HG03045 (cell line): ENCODE measurements around the gene FOXJ1.
A peak's percentile ranks its signal among the peaks of the same experiment; 100 is the strongest.

Experiments used
- ATAC-seq: cut with Tn5 transposase; IDR thresholded peaks from one replicate; pipeline ENCODE4 v1.9.1; 2021; ENCODE audit warnings: mild to moderate bottlenecking, moderate library complexity; ENCODE audit not compliant: unreplicated experiment

Gene FOXJ1

DNA sequence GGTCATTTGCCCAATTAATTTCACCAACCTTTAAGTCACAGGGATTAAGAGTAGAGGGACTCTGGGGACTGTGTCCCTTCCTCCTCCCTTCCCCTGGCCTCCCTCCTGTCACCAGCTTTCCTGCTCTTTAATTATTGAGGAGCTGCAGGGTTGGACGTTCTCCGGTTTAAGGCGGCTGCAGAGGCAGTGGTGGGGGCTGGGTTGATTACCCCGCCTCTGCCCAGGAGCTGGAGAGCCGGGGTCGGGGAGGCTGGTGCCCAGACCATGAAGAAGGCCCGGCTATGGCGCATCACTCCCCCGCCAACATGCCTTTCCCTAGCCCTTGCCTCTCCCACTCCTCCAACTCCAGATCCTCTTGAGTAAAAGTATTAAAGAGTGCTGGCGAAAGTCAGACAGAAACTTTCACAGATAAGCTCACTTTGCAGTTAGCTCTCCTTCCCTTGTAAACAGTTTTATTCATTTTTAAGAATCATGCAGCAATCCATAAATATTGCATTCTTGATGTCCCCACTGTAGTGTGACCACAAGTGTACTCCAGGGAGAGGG lies 1.1 kb upstream of the FOXJ1 start:
- no peak for ATAC-seq

DNA sequence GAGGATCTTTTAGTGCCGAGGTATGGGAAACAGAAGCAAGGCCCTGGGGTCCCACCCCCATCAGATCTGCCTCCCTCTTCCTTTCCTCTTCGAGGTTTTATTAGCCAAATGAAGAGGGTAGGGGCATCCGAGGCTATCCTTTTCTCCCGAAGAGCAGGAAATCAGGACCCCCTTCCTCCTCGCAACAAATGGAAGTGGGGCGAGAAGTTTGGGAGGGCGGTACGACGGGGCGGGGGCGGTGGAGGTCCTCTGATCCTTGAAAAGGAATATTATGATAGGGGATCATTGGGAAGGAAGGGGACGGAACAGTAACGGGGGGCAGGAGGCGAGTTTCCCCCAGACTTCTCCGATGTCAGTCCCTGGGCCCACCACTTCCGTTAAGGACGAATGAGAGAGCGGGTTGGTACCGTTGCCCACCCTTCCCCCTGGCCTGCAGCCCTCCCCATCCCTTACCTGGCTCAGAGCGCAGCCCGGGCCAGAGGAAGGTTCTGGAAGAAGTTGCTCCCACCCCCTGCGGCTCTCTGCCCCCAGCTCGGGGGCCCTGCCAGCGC lies 309 bp downstream of the FOXJ1 start:
- ATAC-seq, result peak; percentile 2

DNA sequence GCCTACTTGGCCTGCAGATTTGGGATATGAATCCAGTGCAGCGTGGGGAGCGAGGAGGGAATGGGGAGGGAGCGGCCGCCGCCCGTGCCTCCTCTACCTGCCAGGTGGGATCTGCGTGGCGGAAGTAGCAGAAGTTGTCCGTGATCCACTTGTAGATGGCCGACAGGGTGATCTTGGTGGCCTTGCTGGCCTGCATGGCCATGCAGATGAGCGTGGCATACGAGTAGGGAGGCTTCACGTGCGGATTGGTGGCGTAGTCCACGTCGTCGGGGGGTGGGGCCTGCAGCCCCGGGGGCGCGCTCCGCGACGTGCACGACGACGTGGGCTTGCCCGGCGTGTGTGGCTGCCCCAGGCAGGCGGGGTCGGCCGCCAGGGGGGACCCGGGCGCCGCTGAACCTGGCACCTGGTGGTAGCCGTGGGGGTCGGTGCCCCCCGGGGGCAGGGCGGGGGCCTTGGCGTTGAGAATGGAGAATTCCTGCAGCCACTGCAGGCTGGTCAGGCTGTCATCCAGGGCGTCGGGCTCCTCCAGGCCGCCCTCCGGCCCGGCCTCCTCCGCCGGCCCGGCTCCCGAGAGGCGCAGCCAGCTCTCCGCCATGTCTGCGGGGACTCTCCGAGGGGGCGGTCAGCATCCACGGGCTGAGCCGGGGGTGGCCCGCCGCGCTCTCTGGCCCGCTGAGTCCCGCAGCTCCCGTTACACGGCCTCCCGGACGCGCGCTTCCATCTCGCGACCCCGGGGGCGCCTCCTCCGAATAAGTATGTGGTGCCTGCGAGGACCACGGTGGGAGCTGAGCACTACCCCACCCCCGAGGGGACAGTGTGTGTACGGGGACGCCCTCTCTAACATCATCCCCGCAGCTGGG lies 1.0 kb downstream of the FOXJ1 start:
- ATAC-seq, result no peak

DNA sequence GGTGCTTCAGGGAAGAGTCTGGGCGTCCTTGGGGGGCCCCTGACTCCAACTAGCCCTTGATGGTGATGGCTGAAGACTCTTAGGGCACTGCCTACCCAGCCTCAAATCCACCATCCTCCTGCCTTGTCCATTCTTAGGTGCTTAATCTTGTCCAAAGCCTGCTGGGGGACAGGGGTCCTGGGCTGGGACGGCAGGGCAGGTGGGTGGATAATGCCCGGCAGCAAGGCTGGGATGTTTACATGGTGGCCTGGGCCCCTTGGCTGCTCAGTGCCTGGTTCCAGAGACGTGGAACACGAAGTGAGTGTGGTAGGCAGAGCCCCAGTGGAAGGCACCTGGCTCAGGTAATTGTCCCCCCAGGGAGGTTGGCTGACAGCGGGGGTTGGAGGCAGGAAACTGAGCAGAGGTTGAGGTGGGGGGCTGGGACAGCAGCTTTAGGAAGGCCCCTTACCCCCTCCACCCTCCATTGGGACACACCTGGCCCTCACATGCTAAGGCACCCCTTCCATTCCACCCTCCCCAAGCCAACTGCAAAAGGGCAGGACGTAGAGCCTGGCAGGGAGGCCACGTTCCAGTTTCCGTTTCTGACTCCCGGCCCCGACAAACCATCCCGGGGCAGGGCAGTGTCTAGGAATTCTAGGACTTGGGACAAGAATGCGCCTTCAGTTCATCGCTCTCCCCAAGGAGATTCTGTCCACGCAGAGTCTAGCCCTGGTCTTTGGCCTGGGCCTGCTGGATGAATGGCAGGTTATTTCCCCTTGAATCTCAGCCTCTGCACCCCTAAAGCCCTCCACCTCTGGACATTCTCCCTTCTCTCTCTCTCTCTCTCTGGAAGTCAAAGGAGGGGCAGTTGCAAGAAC lies 1.9 kb downstream of the FOXJ1 start:
- no peak for ATAC-seq

DNA sequence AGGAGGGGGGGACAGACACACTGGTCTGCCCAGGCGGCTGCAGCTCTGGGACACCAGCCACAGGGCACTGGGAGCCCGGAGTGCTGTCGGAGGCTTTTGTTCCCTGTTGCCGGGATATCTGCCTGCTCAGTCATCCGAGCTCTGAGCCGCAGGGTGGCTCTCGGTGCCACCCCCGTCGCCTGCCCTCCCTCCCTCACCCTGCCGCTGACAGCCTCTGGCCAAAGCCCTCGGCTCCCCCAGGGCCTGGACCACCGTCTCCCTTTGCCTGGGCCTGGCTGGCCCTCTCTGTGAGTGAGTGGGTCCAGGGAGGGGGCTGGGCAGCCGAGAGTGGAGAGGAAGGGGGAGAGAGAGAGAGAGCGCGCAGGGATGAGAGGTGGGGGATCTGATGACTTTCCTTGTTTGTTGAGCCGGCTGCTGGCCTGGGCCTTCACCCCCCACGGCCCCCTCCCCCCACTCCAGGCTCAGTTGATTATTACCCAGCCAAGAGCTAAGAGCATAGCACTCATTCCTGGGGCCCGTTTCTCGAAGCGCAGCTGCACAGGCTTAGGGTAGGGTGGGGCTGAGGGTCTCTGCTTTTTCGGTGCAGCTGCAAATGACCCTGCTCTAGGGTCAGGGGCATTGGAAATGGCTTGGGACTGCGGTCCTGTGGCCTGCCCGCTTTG lies 2.7 kb downstream of the FOXJ1 start:
- ATAC-seq, result no peak

DNA sequence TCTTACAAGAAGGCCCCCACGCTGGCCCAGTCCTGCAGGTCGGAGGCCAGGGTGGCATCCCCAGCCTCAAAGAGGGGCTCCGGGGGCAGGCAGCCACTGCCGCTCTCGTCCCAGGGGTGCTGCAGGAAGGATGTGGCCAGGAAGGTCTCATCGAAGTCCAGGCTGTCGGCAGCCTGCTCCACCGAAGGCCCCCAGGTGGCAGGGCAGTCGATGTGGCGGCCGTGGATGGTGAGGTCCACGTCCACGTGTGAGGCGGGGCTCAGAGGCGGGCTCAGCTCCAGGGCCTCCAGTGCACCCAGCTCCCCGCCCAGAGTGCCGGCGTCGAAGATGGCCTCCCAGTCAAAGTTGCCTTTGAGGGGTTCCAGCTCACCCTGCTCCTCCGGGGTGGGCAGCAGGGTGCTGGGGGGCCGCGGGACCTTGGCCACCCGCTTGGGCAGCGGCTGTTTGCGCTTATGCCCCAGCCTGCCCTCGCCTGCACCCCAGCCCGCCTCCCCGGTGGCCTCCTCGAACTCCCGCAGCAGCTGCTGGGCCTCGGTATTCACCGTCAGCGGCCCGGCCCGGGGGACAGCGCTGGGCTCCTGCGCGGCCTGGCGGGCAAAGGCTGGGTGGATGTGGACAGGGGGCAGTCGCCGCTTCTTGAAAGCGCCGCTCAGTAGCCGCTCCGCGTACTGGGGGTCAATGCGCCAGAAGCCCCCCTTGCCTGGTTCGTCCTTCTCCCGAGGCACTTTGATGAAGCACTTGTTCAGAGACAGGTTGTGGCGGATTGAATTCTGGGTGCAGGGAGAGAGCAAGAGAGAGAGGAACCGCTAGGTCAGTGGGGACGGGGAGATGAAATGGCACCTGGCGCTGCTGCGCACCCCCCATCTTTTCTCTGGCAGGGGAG lies 3.5 kb downstream of the FOXJ1 start:
- ATAC-seq, result no peak

DNA sequence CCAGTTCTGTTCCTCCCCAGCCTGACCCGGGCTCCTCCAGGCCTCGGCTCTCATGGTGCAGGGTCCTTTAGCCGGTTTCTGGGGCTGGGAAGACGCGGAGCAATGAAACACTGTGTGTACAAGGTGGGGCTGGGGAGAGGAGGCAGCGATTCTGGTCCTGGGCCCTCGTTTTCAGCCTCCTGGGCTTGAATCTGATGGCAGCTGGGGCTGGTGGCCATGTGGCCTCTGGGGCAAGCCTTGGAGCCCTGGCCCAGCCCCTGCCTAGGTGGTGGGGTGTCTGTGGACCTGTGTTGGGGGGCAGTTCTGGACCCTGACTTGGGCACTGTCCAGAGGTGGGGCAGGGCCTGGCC lies 4.1 kb downstream of the FOXJ1 start:
- ATAC-seq, result no peak

DNA sequence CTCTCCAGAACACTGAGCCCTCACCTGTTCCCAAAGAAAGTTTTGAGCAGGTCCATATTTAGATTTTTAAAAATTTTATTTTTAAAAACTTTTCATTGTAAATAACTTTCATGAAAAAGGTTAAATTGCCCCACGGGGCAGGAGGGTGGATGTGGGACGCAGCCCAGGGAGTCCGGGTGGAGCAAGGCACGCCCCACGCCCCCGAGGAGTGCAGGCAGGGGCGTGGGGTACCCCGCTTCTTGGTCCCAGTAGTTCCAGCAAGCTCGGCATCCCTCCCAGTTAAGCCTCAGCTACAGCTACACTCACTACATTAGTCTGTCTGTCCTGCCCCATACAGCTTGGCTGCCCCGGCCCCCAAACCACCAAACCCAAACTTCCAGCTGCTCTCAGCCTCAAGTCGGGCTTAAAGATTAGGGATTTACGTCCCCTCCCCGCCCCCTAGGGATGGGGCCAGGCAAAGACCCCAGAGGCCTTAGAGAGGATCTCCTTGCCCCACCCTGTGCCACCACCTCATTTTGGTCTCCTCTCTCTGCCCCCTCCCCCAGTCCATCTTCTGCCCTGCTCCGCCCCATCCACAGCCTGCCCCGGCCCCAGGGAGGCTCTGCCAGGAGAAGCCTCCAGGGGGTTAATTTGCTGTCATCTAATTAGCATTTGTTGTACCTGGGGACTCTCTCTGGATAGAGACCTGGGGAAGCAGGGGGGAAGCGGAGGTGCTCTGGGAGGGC lies 4.6 kb downstream of the FOXJ1 start:
- ATAC-seq, result no peak

DNA sequence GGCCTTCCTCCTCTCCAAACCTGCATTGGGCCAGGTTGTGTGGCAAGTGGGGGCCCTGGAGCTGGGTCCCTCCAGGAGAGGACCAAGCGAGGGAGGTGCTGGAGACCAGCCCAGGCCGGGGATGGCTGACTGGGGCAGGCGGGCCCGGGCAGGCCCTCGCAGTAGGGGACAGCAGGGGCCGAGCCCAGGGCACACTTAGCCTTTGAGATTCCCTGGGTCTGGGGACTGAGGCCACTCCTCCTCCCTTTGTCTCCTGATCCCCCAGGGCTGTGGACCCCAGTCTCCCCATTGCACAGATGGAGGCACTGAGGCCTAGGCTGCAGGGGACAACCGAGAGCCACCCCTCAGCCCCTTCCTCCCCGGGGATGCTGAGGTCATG lies 5.2 kb downstream of the FOXJ1 start:
- ATAC-seq, result no peak

DNA sequence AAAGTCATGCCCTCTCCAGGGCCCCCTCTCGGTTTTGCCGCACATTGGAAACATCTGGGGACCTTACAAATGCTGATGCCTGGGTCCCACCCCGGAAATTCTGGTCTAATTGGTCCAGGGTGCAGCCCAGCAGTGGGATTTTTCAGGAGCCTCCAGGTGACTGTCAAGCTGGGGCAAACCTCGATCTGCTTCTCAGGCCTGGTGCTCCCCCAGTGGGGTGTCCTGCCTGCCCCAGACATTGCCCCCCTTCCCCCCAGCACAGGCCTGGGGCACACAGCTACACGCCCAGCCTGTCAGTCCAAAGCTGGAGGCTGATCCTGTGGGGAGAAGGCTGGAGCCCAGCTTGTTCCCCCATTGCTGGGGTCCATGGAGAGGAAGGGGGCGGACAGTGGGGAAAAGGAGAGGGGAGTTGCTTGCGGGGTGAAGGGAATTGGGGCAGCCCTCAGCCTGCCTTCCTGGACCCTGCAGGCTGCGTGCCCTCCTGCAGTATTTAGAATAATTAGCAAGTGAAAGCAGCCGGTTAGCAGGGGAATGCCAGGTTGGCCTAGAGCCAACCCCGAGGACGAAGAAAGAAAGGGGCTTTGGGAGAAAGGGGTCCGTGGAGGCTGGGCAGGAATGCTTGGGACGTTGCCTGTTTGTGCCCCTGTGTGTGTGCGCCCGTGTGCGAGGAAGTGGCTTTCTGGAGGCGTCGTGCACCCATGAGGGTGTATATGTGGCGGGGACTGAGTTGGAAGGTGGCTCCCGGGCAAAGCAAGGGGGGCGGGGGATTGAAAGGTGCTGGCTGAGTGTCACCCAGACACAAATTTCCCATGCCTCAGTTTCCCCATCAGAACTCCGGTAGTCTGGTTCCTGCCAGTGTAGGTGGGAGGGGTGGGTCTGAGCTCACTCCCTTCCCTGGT lies 5.9 kb downstream of the FOXJ1 start:
- ATAC-seq, result no peak

DNA sequence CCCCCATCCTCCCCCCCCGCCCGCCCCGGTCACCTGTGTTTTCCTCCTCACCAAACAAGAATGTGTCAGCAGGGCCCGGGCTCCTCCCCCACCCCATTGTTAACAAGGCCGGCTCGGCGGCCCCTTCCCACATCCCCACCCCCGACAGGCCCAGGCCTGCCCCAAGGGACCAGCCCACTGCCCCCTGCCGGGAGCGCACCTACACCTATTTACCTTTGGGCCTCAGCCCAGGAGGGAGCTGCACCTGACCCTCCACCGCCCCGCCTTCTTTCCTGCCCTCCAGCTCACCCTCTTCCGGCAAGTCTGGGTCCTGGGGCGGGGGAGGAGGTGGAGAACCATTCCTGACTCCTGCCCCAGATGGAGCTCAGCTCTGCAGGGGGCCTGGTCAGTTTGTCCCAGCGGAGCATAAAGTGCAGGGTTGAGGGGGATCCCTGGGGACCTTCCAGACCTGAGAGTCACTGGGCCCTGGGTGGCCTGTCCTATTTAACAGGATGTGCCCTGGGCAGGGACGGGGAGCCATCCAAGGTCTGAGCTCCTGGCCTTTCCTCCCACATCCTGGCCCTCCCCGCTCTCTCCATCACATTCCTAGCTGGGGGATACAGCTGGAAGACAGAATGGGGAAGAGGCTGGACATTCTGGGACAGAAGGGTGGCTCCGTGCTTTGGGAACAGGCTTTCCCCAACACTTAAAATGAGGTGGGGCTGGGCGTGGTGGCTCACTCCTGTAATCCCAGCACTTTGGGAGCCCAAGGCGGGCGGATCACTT lies 8.3 kb downstream of the FOXJ1 start:
- no peak for ATAC-seq

DNA sequence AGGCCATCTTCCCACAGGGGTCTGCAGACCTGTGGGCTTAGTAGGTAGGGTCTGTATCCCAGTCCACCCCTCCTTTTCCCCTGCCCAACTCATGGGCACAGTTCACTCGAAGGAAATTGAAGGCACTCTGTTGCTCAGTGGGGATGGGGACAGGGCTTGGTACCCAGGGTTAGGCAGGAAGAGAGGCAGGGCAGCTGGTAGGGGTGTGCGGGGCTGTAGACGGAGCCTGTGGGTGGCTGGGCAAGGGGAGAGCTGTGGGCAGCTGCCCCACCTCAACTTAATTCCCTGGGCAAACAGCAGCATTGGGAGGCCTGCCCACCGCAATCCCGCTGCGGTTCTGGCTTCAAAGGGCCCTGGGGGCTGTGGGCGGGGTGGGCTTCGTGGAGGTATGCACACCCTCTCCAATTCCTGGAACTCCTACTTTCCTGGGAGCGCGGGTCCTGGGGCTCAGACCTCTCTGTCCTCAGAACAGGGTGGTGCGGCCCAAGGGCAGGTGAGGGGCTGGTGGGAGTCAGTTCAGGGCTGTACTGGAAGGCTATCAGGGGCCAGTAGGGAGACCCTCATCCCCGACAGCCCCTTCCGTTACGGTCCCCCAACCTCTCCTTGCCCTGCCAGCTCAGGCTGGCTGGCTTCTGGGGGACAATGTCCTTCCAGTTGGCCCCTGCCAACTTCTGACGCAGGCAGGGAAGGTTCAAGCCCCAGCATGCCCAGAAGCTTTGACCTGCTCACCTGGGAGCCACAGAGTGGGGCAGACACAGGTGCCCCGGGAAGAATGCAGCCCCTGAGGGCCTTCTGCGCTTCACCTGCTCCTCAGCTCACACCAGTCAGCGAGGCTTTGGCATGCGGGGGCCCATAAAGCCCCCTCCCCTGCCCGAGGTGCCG lies 9.1 kb downstream of the FOXJ1 start:
- ATAC-seq, result no peak

DNA sequence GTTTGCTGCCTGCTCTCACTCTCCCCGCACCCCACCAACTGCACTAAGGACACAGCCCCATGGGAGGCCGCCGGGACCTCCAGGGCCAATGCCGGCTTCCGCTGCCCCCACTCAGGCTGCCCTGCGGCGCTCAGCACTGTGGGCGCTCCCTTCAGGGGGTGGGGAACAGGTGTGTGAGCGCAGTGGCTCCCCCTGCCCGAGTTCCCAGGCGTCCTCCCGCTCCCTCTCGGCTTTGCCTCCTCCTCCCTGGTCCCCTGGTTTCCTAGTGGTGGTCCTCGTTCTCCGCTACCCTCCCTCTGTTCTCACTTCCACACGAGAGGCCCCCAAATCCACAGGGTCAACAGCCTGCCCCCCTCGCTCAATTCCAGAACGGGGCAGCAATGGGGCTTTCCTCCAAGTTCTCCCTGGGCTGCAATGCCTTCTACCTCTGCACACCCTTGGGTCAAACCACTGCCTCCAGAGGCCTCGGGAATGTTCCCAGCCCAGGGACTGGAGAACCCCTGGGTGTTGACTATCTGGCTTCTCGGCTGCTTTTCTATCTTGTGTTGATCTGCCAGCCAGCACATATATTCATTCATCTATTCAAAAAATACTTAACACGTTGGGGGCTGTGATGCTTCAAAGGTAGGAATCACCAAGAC lies 9.9 kb downstream of the FOXJ1 start:
- ATAC-seq, result no peak

DNA sequence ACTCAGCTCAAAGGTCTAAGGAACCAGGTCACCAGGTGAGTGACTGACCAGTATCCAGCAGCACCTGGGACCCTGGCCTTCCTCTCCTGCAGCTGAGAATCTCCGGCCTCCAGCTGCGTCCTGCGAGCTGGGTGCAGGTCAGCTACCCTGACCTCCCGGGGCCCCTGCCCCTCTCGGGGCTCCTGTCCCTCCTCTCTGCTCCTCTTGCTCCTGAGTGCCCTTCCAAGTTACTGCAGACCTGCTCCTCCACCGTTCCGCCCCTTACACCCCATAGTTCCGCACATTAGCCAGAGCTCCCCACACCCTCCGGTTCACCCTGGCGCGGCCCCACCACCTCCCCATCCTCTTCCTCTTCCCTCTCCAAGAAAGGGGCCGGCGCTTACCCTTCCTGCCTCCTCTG lies 10.6 kb downstream of the FOXJ1 start:
- ATAC-seq, result no peak

DNA sequence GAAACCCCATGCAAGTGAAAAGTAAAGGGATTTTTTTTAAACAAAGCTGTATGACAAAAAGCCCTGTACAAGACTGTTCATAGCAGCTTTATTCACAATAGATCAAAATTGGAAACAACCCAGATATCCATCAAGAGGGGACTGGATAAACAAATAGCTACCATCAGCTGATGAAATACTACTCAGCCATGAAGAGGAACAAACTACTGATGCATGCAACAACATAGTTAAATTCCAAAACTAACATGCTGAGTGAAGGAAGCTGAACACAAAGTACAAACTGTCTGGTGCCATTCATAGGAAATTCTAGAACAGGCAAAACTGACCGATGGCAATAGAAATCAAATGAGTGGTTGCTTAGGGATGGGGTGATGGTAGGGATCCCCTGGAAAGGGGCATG lies 15.1 kb downstream of the FOXJ1 start:
- ATAC-seq, result no peak

DNA sequence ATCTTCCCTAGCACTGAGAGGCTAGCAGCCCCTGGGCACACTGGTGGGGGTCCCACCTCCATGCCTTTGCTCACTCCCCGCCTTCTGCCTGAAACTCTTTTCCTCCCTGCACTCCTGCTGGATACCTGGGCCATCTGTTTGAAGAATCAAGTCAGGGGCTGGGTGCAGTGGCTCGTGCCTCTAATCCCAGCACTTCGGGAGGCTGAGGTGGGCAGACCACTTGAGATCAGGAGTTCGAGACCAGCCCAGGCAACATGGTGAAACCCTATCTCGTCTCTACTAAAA lies 15.7 kb downstream of the FOXJ1 start:
- ATAC-seq, result no peak
